Measurements from ENCODE around the gene PNPO.
A peak's percentile ranks its signal among the peaks of the same experiment; 100 is the strongest.

Gene PNPO

GRCh38 chr17:47949197-47949759 lies 7.9 kb downstream of the PNPO start:
- peak; percentile 60 to 70 for DNase-seq (ENCODE audit: low read depth in 1 of 2, low spot score in 1 of 2)

- no peak for DNase-seq (ENCODE audit: low read depth in 1 of 2, low spot score in 1 of 2)
These were observed 8.6 kb downstream of the PNPO start for GRCh38 chr17:47949946-47950345.

- DNase-seq (ENCODE audit: low read depth in 1 of 2, low spot score in 1 of 2): no peak
These were observed 9.1 kb downstream of the PNPO start for GRCh38 chr17:47950448-47950847.

- DNase-seq (ENCODE audit: low read depth in 1 of 2, low spot score in 1 of 2): no peak
These were observed 11.0 kb downstream of the PNPO start for GRCh38 chr17:47952171-47953021.

GRCh38 chr17:47953909-47954308 lies 12.5 kb downstream of the PNPO start:
- DNase-seq (ENCODE audit: low read depth in 1 of 2, low spot score in 1 of 2): no peak

GRCh38 chr17:47955497-47956461 lies 14.4 kb downstream of the PNPO start:
- no peak for DNase-seq (ENCODE audit: low read depth in 1 of 2, low spot score in 1 of 2)

GRCh38 chr17:47956791-47957590 lies 15.6 kb downstream of the PNPO start:
- DNase-seq (ENCODE audit: low read depth in 1 of 2, low spot score in 1 of 2): no peak

GRCh38 chr17:47957591-47958490 lies 16.5 kb downstream of the PNPO start, which contains the start of gene PRR15L:
Gene PRR15L (minus strand): TSS chr17:47957883. CDS start chr17:47953234, 4,649 bp downstream.
- DNase-seq (ENCODE audit: low read depth in 1 of 2, low spot score in 1 of 2): no peak

GRCh38 chr17:47959825-47960655 lies 18.7 kb downstream of the PNPO start:
- no peak for DNase-seq (ENCODE audit: low read depth in 1 of 2, low spot score in 1 of 2)

- no peak for DNase-seq (ENCODE audit: low read depth in 1 of 2, low spot score in 1 of 2)
These were observed 20.0 kb downstream of the PNPO start for GRCh38 chr17:47961406-47961805.

- no peak for DNase-seq (ENCODE audit: low read depth in 1 of 2, low spot score in 1 of 2)
These were observed 21.5 kb downstream of the PNPO start for GRCh38 chr17:47962901-47963300.

- DNase-seq (ENCODE audit: low read depth in 1 of 2, low spot score in 1 of 2): no peak
These were observed 23.5 kb downstream of the PNPO start for GRCh38 chr17:47964856-47965255.

- no peak for DNase-seq (ENCODE audit: low read depth in 1 of 2, low spot score in 1 of 2)
These were observed 24.7 kb downstream of the PNPO start for GRCh38 chr17:47966079-47966519.

GRCh38 chr17:47967607-47968252 lies 26.4 kb downstream of the PNPO start:
- DNase-seq (ENCODE audit: low read depth in 1 of 2, low spot score in 1 of 2): no peak

- no peak for DNase-seq (ENCODE audit: low read depth in 1 of 2, low spot score in 1 of 2)
These were observed 27.5 kb downstream of the PNPO start for GRCh38 chr17:47968836-47969235.

- DNase-seq (ENCODE audit: low read depth in 1 of 2, low spot score in 1 of 2): no peak
These were observed 28.8 kb downstream of the PNPO start for GRCh38 chr17:47969930-47970724.

- peak; percentile 97 to 99 for DNase-seq (ENCODE audit: low read depth in 1 of 2, low spot score in 1 of 2)
These were observed 29.5 kb downstream of the PNPO start, which contains the start of gene CDK5RAP3 for GRCh38 chr17:47970725-47971499. Gene CDK5RAP3 (plus strand): TSS chr17:47971113. CDS start chr17:47971147, 34 bp downstream.
